Loucy (cell line): ENCODE data around the gene NAV2.

ENCODE experiments used
- H2AFZ ChIP-seq: fragments of 200-600 bp; sonication (generic); 2 replicates; pipeline ENCODE4 v1.6.0; 2016; ENCODE audit warnings: antibody characterized with exemption, mild to moderate bottlenecking, low read length, moderate library complexity
- H3F3A ChIP-seq: fragments of 200-600 bp; 2 replicates; pipeline ENCODE4 v1.6.0; 2016; ENCODE audit warnings: antibody characterized with exemption, low read depth, mild to moderate bottlenecking
- H3K27me3 ChIP-seq: fragments of 200-600 bp; sonication (generic); 2 replicates; pipeline ENCODE4 v1.6.1; 2014; ENCODE audit warnings: low read length, mild to moderate bottlenecking; ENCODE audit not compliant: insufficient read depth, poor library complexity, severe bottlenecking
- H3K36me3 ChIP-seq: fragments of 200-600 bp; sonication (generic); 2 replicates; pipeline ENCODE4 v1.6.1; 2016; ENCODE audit warnings: low read length; ENCODE audit not compliant: insufficient read depth
- H3K4me1 ChIP-seq: fragments of 200-600 bp; sonication (generic); 2 replicates; pipeline ENCODE4 v1.5.1; 2014; ENCODE audit warnings: low read length, mild to moderate bottlenecking; ENCODE audit not compliant: insufficient read depth, poor library complexity, severe bottlenecking
- H3K4me2 ChIP-seq: fragments of 200-600 bp; sonication (generic); 2 replicates; pipeline ENCODE4 v1.6.0; 2014; ENCODE audit warnings: antibody characterized with exemption, low read length, low read depth, mild to moderate bottlenecking; ENCODE audit not compliant: poor library complexity, severe bottlenecking
- H3K4me3 ChIP-seq: fragments of 200-600 bp; sonication (generic); 2 replicates; pipeline ENCODE4 v1.5.1; 2014; ENCODE audit warnings: low read length, mild to moderate bottlenecking, mixed read lengths; ENCODE audit not compliant: poor library complexity, severe bottlenecking
- H3K79me2 ChIP-seq: fragments of 200-600 bp; sonication (generic); 2 replicates; pipeline ENCODE4 v1.6.1; 2014; ENCODE audit warnings: low read length; ENCODE audit not compliant: insufficient read depth
- H3K9ac ChIP-seq: fragments of 200-600 bp; sonication (generic); 2 replicates; pipeline ENCODE4 v1.6.0; 2014; ENCODE audit warnings: mild to moderate bottlenecking, low read depth, low read length, moderate library complexity; ENCODE audit not compliant: poor library complexity, severe bottlenecking
- H3K9me2 ChIP-seq: fragments of 200-600 bp; sonication (generic); replicated peaks from 2 replicates; pipeline ENCODE4 v1.6.1; 2016; ENCODE audit warnings: low read depth, low read length, mixed read lengths
- H3K9me3 ChIP-seq: fragments of 200-600 bp; sonication (generic); 2 replicates; pipeline ENCODE4 v1.6.1; 2014; ENCODE audit warnings: mild to moderate bottlenecking, antibody characterized with exemption, low read length, low read depth; ENCODE audit not compliant: insufficient read depth
- H4K20me1 ChIP-seq: fragments of 200-600 bp; sonication (generic); 2 replicates; pipeline ENCODE4 v1.6.0; 2014; ENCODE audit warnings: antibody characterized with exemption, low read length, mild to moderate bottlenecking; ENCODE audit not compliant: insufficient read depth, poor library complexity, severe bottlenecking
- CTCF ChIP-seq: fragments of 200-600 bp; sonication (generic); conservative IDR thresholded peaks from 2 replicates; pipeline ENCODE4 v1.5.1; 2014; ENCODE audit warnings: mild to moderate bottlenecking, antibody characterized with exemption, low read length
- EZH2phosphoT487 ChIP-seq: fragments of 200-600 bp; IDR thresholded peaks from 2 replicates; pipeline ENCODE4 v1.6.1; 2018; ENCODE audit warnings: antibody characterized with exemption, mild to moderate bottlenecking, moderate library complexity, borderline replicate concordance

NAV2 gene

GRCh38 chr11:19940831-19941230 is 228.2 kb downstream of the NAV2 start:
- H4K20me1 ChIP-seq = no peaks in the 10 kb centered on the region
- no peak overlapping the region for H3K4me2 ChIP-seq
- no peaks in the 10 kb centered on the region for H3K79me2 ChIP-seq
- H3K4me1 ChIP-seq = no peaks in the 10 kb centered on the region
- H3K9me3 ChIP-seq = no peaks in the 10 kb centered on the region
- no peaks in the 10 kb centered on the region for H3K9me2 ChIP-seq
- TF ChIP-seq EZH2phosphoT487 = no peak
- TF ChIP-seq CTCF = no peak
- H3K27me3 ChIP-seq = no peaks in the 10 kb centered on the region
- no peaks in the 10 kb centered on the region for H3F3A ChIP-seq
- no peak overlapping the region for H2AFZ ChIP-seq
- no peaks in the 10 kb centered on the region for H3K36me3 ChIP-seq
- no peak overlapping the region for H3K9ac ChIP-seq
- no peak overlapping the region for H3K4me3 ChIP-seq

- Histone ChIP-seq H3K36me3 (no peaks in the 10 kb centered on the region), H3K4me3 (no peak overlapping the region), H3K79me2 (no peaks in the 10 kb centered on the region), H3K9me2 (no peaks in the 10 kb centered on the region), H3K27me3 (no peaks in the 10 kb centered on the region), H4K20me1 (no peaks in the 10 kb centered on the region), H3K9ac (no peak overlapping the region), H3K4me2 (no peak overlapping the region), H2AFZ (no peak overlapping the region), H3K4me1 (peaks cover 1% of the 10 kb centered on the region), H3K9me3 (no peaks in the 10 kb centered on the region), H3F3A (no peaks in the 10 kb centered on the region)
- TF ChIP-seq EZH2phosphoT487 (no peak), CTCF (no peak)
Observed at GRCh38 chr11:19946681-19947080, 234.0 kb downstream of the NAV2 start.

- no peak overlapping the region for H3K9ac ChIP-seq
- no peak overlapping the region for H3K4me3 ChIP-seq
- no peaks in the 10 kb centered on the region for H3K27me3 ChIP-seq
- TF ChIP-seq CTCF (no peak), EZH2phosphoT487 (no peak)
- H3K4me2 ChIP-seq = no peak overlapping the region
- H3K36me3 ChIP-seq = no peaks in the 10 kb centered on the region
- H3F3A ChIP-seq = no peaks in the 10 kb centered on the region
- H3K9me2 ChIP-seq = no peaks in the 10 kb centered on the region
- no peaks in the 10 kb centered on the region for H3K79me2 ChIP-seq
- H3K9me3 ChIP-seq = no peaks in the 10 kb centered on the region
- H3K4me1 ChIP-seq = peaks cover 5% of the 10 kb centered on the region
- H4K20me1 ChIP-seq = no peaks in the 10 kb centered on the region
- no peak overlapping the region for H2AFZ ChIP-seq
Observed at GRCh38 chr11:19947537-19948114, 235.0 kb downstream of the NAV2 start.
